Astrocyte (in vitro differentiated cells and primary cell): Measurements from ENCODE around the gene SRRT. TPM values are rescaled to one million over a fixed set of nuclear protein-coding genes. Genes with fewer than 3 reads are reported as not detected.

ENCODE experiments used
- DNase-seq: peaks from one replicate; pipeline ENCODE4 v3.0.0-alpha.2; 2010; ENCODE audit warnings: low read depth
- FAIRE-seq: peaks from 2 replicates; lab custom pipeline; 2011; peaks lifted over from hg19 to GRCh38; lab: Jason Lieb, UNC
- H2AFZ ChIP-seq: 2 replicates; pipeline ENCODE4 v1.6.0; 2012; ENCODE audit warnings: low read depth, low read length, inconsistent platforms
- H3K27ac ChIP-seq: 2 replicates; pipeline ENCODE4 v1.5.1; 2011; ENCODE audit warnings: low read depth, low read length, inconsistent platforms
- H3K27me3 ChIP-seq: 2 replicates; pipeline ENCODE4 v1.6.0; 2011; ENCODE audit warnings: low read length, inconsistent platforms; ENCODE audit not compliant: insufficient read depth
- H3K36me3 ChIP-seq: 2 replicates; pipeline ENCODE4 v1.5.1; 2011; ENCODE audit warnings: low read length, inconsistent platforms; ENCODE audit not compliant: insufficient read depth
- H3K4me1 ChIP-seq: 2 replicates; pipeline ENCODE4 v1.5.1; 2011; ENCODE audit warnings: low read length, inconsistent platforms; ENCODE audit not compliant: insufficient read depth
- H3K4me2 ChIP-seq: 2 replicates; pipeline ENCODE4 v1.6.0; 2012; ENCODE audit warnings: low read length, inconsistent platforms
- H3K4me3 ChIP-seq: 2 replicates; pipeline ENCODE4 v1.5.1; 2011; ENCODE audit warnings: low read depth, mild to moderate bottlenecking, low read length, inconsistent platforms; ENCODE audit not compliant: insufficient read depth
- H3K79me2 ChIP-seq: 2 replicates; pipeline ENCODE4 v1.6.0; 2012; ENCODE audit warnings: mild to moderate bottlenecking, low read length, inconsistent platforms; ENCODE audit not compliant: insufficient read depth
- H3K9ac ChIP-seq: 2 replicates; pipeline ENCODE4 v1.6.0; 2012; ENCODE audit warnings: mild to moderate bottlenecking, low read length, inconsistent platforms
- H3K9me3 ChIP-seq: 2 replicates; pipeline ENCODE4 v1.5.1; 2012; ENCODE audit warnings: low read depth, mild to moderate bottlenecking, low read length, inconsistent platforms; ENCODE audit not compliant: insufficient read depth
- H4K20me1 ChIP-seq: 2 replicates; pipeline ENCODE4 v1.6.0; 2012; ENCODE audit warnings: low read length, inconsistent platforms; ENCODE audit not compliant: insufficient read depth
- H3K27ac Mint-ChIP-seq: one replicate; pipeline ENCODE4 v1.8.0; 2021; ENCODE audit warnings: mild to moderate bottlenecking, mixed read lengths; ENCODE audit not compliant: unreplicated experiment
- H3K27me3 Mint-ChIP-seq: one replicate; pipeline ENCODE4 v1.8.0; 2021; ENCODE audit warnings: low read depth, mixed read lengths; ENCODE audit not compliant: unreplicated experiment
- H3K36me3 Mint-ChIP-seq: one replicate; pipeline ENCODE4 v1.8.0; 2021; ENCODE audit warnings: low read depth, mixed read lengths; ENCODE audit not compliant: unreplicated experiment
- H3K4me1 Mint-ChIP-seq: one replicate; pipeline ENCODE4 v1.8.0; 2021; ENCODE audit warnings: low read depth, mixed read lengths; ENCODE audit not compliant: unreplicated experiment
- H3K4me3 Mint-ChIP-seq: one replicate; pipeline ENCODE4 v1.8.0; 2021; ENCODE audit warnings: mild to moderate bottlenecking, moderate library complexity, mixed read lengths; ENCODE audit not compliant: unreplicated experiment
- H3K9me3 Mint-ChIP-seq: one replicate; pipeline ENCODE4 v1.8.0; 2021; ENCODE audit warnings: mild to moderate bottlenecking, mixed read lengths; ENCODE audit not compliant: unreplicated experiment
- CTCF ChIP-seq: IDR thresholded peaks from 2 replicates; pipeline ENCODE4 v1.5.1; 2011; ENCODE audit warnings: low read depth, mild to moderate bottlenecking, inconsistent platforms, low read length, moderate library complexity; ENCODE audit not compliant: insufficient read depth
- EZH2 ChIP-seq: IDR thresholded peaks from 2 replicates; pipeline ENCODE4 v1.6.1; 2012; ENCODE audit warnings: mild to moderate bottlenecking, low read length, inconsistent platforms; ENCODE audit not compliant: insufficient read depth
- total RNA-seq: library from RNA; stranded (reverse); gene quantifications from 2 replicates; pipeline ENCODE4 v1.2.1, GENCODE V29; 2021

SRRT gene
- total RNA-seq, 1 donor from 2014 or later, result 118 TPM

- H3K27me3 ChIP-seq, result no peaks in the 10 kb centered on the region
- Mint-ChIP-seq H3K27ac (no peak overlapping the region), H3K27me3 (no peaks in the 10 kb centered on the region), H3K9me3 (no peaks in the 10 kb centered on the region), H3K4me3 (peak overlapping the region; percentile 95), H3K36me3 (peaks cover 20% of the 10 kb centered on the region), H3K4me1 (peaks cover 7% of the 10 kb centered on the region)
- H4K20me1 ChIP-seq, result peaks cover 9% of the 10 kb centered on the region
- H3K36me3 ChIP-seq, result peaks cover 13% of the 10 kb centered on the region
- no peak for FAIRE-seq
- H3K9ac ChIP-seq, result peak overlapping the region; percentile 98
- no peak overlapping the region for H2AFZ ChIP-seq
- peak overlapping the region; percentile 95 for H3K27ac ChIP-seq
- H3K4me2 ChIP-seq, result peak overlapping the region; percentile 97
- peaks cover 36% of the 10 kb centered on the region for H3K4me1 ChIP-seq
- H3K79me2 ChIP-seq, result peaks cover 50% of the 10 kb centered on the region
- H3K4me3 ChIP-seq, result peak overlapping the region; percentile 85
- no peaks in the 10 kb centered on the region for H3K9me3 ChIP-seq
- no peak for DNase-seq
- no peak for TF ChIP-seq EZH2
- no peak for TF ChIP-seq CTCF
Measured at GRCh38 chr7:100866729-100867039, 8.2 kb upstream of the SRRT start.

- Histone ChIP-seq H3K79me2 (peaks cover 53% of the 10 kb centered on the region), H3K9me3 (no peaks in the 10 kb centered on the region), H3K4me1 (peaks cover 36% of the 10 kb centered on the region), H3K4me2 (peak within 1 kb of the TSS; percentile 97), H2AFZ (no peak within 1 kb of the TSS), H3K27me3 (no peaks in the 10 kb centered on the region), H3K9ac (peak within 1 kb of the TSS; percentile 98), H3K36me3 (peaks cover 13% of the 10 kb centered on the region), H4K20me1 (peaks cover 9% of the 10 kb centered on the region), H3K4me3 (peak within 1 kb of the TSS; percentile 85), H3K27ac (peak within 1 kb of the TSS; percentile 95)
- Mint-ChIP-seq H3K27ac (peak within 1 kb of the TSS; percentile 97), H3K4me1 (peaks cover 7% of the 10 kb centered on the region), H3K4me3 (peak within 1 kb of the TSS; percentile 95), H3K36me3 (peaks cover 16% of the 10 kb centered on the region), H3K9me3 (no peaks in the 10 kb centered on the region), H3K27me3 (no peaks in the 10 kb centered on the region)
- FAIRE-seq, result no peak
- TF ChIP-seq EZH2 (no peak), CTCF (no peak)
- DNase-seq, result peak; percentile 87
Measured at GRCh38 chr7:100867040-100867775, 7.7 kb upstream of the SRRT start, which contains the start of gene TRIP6. TRIP6 (plus strand) TSS chr7:100867387; CDS start chr7:100867498, 111 bp downstream.
